H1 (cell line): ENCODE data around the gene DERL2. TPM values are rescaled to one million over a fixed set of nuclear protein-coding genes. Genes with fewer than 3 reads are reported as not detected.
A peak's percentile ranks its signal among the peaks of the same experiment; 100 is the strongest.

Experiments
- CTCF ChIA-PET: fragments of 300-600 bp; sonication (Branson Sonifier 250); formaldehyde crosslinking; loops from one replicate; lab custom pipeline; 2021; ENCODE audit not compliant: partially characterized antibody; lab: Charles Lee
- POLR2A ChIA-PET: fragments of 300-600 bp; sonication (Branson Sonifier 250); formaldehyde crosslinking; loops from one replicate; lab custom pipeline; 2021; ENCODE audit warnings: inconsistent platforms; ENCODE audit not compliant: partially characterized antibody; lab: Charles Lee
- DNase-seq, 2 experiments: peaks; one replicate each; pipeline versions ENCODE4 v3.0.0 to v3.0.0-alpha.2; 2010 to 2022; ENCODE audit warnings: low spot score in 2 of 2, low read depth in 1 of 2, mixed read lengths in 1 of 2
- FAIRE-seq: peaks from 2 replicates; lab custom pipeline; 2011; peaks lifted over from hg19 to GRCh38; lab: Jason Lieb, UNC
- H2AFZ ChIP-seq: 2 replicates; pipeline ENCODE4 v1.8.1; 2012; ENCODE audit warnings: low read length, inconsistent platforms
- H2AK5ac ChIP-seq: 2 replicates; pipeline ENCODE4 v1.6.1; 2013; ENCODE audit warnings: low read depth, low read length
- H2BK120ac ChIP-seq: replicated peaks from 2 replicates; pipeline ENCODE3; 2013; ENCODE audit warnings: low read depth, low read length, inconsistent platforms
- H2BK12ac ChIP-seq: 2 replicates; pipeline ENCODE4 v1.6.1; 2013; ENCODE audit warnings: low read depth, low read length
- H2BK15ac ChIP-seq: 2 replicates; pipeline ENCODE4 v1.6.1; 2013; ENCODE audit warnings: low read length
- H2BK20ac ChIP-seq: 2 replicates; pipeline ENCODE4 v1.6.1; 2013; ENCODE audit warnings: low read length
- H2BK5ac ChIP-seq: 2 replicates; pipeline ENCODE4 v1.6.1; 2013; ENCODE audit warnings: low read depth, low read length
- H3K14ac ChIP-seq: 2 replicates; pipeline ENCODE4 v1.6.1; 2013; ENCODE audit warnings: inconsistent platforms; ENCODE audit not compliant: insufficient read length
- H3K18ac ChIP-seq: 2 replicates; pipeline ENCODE4 v1.6.1; 2013; ENCODE audit warnings: low read length; ENCODE audit errors: extremely low read depth
- H3K23ac ChIP-seq: 2 replicates; pipeline ENCODE4 v1.6.1; 2013; ENCODE audit warnings: inconsistent platforms; ENCODE audit not compliant: insufficient read length
- H3K23me2 ChIP-seq: 2 replicates; pipeline ENCODE4 v1.6.1; 2013; ENCODE audit warnings: low read depth, low read length
- H3K27ac ChIP-seq: 2 replicates; pipeline ENCODE4 v1.6.1; 2011; ENCODE audit warnings: low read depth, low read length, inconsistent platforms
- H3K27me3 ChIP-seq, 4 experiments: replicated peaks in 1 of 4; 1 replicate in 1 of 4; 2 replicates in 3 of 4; pipeline versions ENCODE4 v1.6.1 to v1.8.1; 2011 to 2013; ENCODE audit warnings: low read length in 3 of 4, mild to moderate bottlenecking in 3 of 4, inconsistent platforms in 2 of 4, mixed read lengths in 2 of 4, moderate library complexity in 1 of 4; ENCODE audit not compliant: control insufficient read depth in 3 of 4, insufficient read depth in 3 of 4; ENCODE audit errors: extremely low read depth in 1 of 4
- H3K36me3 ChIP-seq, 4 experiments: 2 replicates each; pipeline versions ENCODE4 v1.6.1 to v1.8.1; 2011 to 2013; ENCODE audit warnings: mild to moderate bottlenecking in 4 of 4, low read length in 3 of 4, moderate library complexity in 2 of 4, control low read depth in 1 of 4, inconsistent platforms in 1 of 4; ENCODE audit not compliant: insufficient read depth in 4 of 4, control insufficient read depth in 2 of 4
- H3K4ac ChIP-seq: replicated peaks from 2 replicates; pipeline ENCODE3; 2013; ENCODE audit warnings: low read length, low read depth, mixed read lengths, inconsistent platforms; ENCODE audit not compliant: insufficient read length
- H3K4me1 ChIP-seq, 4 experiments: replicated peaks in 1 of 4; 1 replicate in 1 of 4; 2 replicates in 3 of 4; pipeline versions ENCODE4 v1.6.1 to v1.8.1; 2011 to 2013; ENCODE audit warnings: low read length in 3 of 4, inconsistent platforms in 2 of 4, mixed read lengths in 1 of 4; ENCODE audit not compliant: insufficient read depth in 4 of 4, control insufficient read depth in 3 of 4
- H3K4me2 ChIP-seq, 2 experiments: 2 replicates each; pipeline versions ENCODE4 v1.6.1 to v1.8.1; 2011 to 2013; ENCODE audit warnings: low read depth in 2 of 2, low read length in 2 of 2, control low read depth in 1 of 2, inconsistent platforms in 1 of 2, mild to moderate bottlenecking in 1 of 2; ENCODE audit not compliant: insufficient read depth in 1 of 2
- H3K4me3 ChIP-seq, 4 experiments: fragments of 200-600, 300-600 bp in 1 of 4; sonication (generic), shearing (Covaris generic), sonication (Bioruptor Twin) in 1 of 4; 2 replicates each; pipeline versions ENCODE4 v1.5.1 to v1.8.1; 2011 to 2016; ENCODE audit warnings: low read length in 4 of 4, low read depth in 3 of 4, control low read depth in 2 of 4, inconsistent platforms in 2 of 4, mild to moderate bottlenecking in 2 of 4, mixed read lengths in 1 of 4, moderate library complexity in 1 of 4; ENCODE audit not compliant: insufficient read depth in 2 of 4; ENCODE audit errors: extremely low read depth in 1 of 4
- H3K56ac ChIP-seq: replicated peaks from 2 replicates; pipeline ENCODE3; 2013; ENCODE audit warnings: low read depth, mild to moderate bottlenecking, mixed read lengths, low read length, inconsistent platforms; ENCODE audit not compliant: insufficient read length
- H3K79me1 ChIP-seq: 2 replicates; pipeline ENCODE4 v1.6.1; 2013; ENCODE audit warnings: low read depth, low read length, control low read depth
- H3K79me2 ChIP-seq, 2 experiments: 2 replicates each; pipeline versions ENCODE4 v1.6.1 to v1.8.1; 2012 to 2013; ENCODE audit warnings: low read length in 2 of 2, mild to moderate bottlenecking in 2 of 2, inconsistent platforms in 1 of 2; ENCODE audit not compliant: insufficient read depth in 2 of 2, control insufficient read depth in 1 of 2
- H3K9ac ChIP-seq, 4 experiments: replicated peaks in 1 of 4; 1 replicate in 1 of 4; 2 replicates in 3 of 4; pipeline versions ENCODE4 v1.6.1 to v1.8.1; 2011 to 2013; ENCODE audit warnings: low read depth in 3 of 4, low read length in 3 of 4, control low read depth in 2 of 4, mild to moderate bottlenecking in 2 of 4, moderate library complexity in 2 of 4, inconsistent platforms in 1 of 4; ENCODE audit errors: extremely low read depth in 1 of 4
- H3K9me3 ChIP-seq, 2 experiments: 2 replicates each; pipeline versions ENCODE4 v1.6.1 to v1.8.1; 2012 to 2013; ENCODE audit warnings: mild to moderate bottlenecking in 2 of 2, moderate library complexity in 2 of 2, control low read depth in 1 of 2, inconsistent platforms in 1 of 2, low read depth in 1 of 2, low read length in 1 of 2, mixed read lengths in 1 of 2; ENCODE audit not compliant: insufficient read depth in 2 of 2
- H4K20me1 ChIP-seq, 2 experiments: replicated peaks in 1 of 2; 2 replicates each; pipeline versions ENCODE3 to v1.8.1; 2011 to 2013; ENCODE audit warnings: inconsistent platforms in 2 of 2, low read length in 2 of 2, mild to moderate bottlenecking in 1 of 2; ENCODE audit not compliant: insufficient read depth in 2 of 2, control insufficient read depth in 1 of 2
- H4K5ac ChIP-seq: 2 replicates; pipeline ENCODE4 v1.6.1; 2013; ENCODE audit warnings: low read length, low read depth, mixed read lengths, inconsistent platforms; ENCODE audit not compliant: insufficient read length
- H4K8ac ChIP-seq: 2 replicates; pipeline ENCODE4 v1.8.0; 2013; ENCODE audit warnings: mild to moderate bottlenecking, moderate library complexity, low read length, inconsistent platforms; ENCODE audit not compliant: insufficient read depth; ENCODE audit errors: extremely low read depth
- H4K91ac ChIP-seq: replicated peaks from 2 replicates; pipeline ENCODE3; 2013; ENCODE audit warnings: low read length, mixed read lengths, inconsistent platforms; ENCODE audit not compliant: insufficient read length
- EP300 ChIP-seq, 2 experiments: IDR thresholded peaks; 1 replicate in 1 of 2; 2 replicates in 1 of 2; pipeline ENCODE4 v1.6.1; 2011 to 2012; ENCODE audit warnings: low read depth in 2 of 2, low read length in 2 of 2, mild to moderate bottlenecking in 2 of 2, borderline replicate concordance in 1 of 2, inconsistent platforms in 1 of 2, moderate library complexity in 1 of 2
- KDM5A ChIP-seq: fragments of 200-600 bp; IDR thresholded peaks from 2 replicates; pipeline ENCODE4 v1.7.1; 2012; ENCODE audit warnings: mild to moderate bottlenecking, low read length, inconsistent platforms, mixed read lengths
- POU5F1 ChIP-seq: IDR thresholded peaks from 2 replicates; pipeline ENCODE4 v1.6.1; 2011; ENCODE audit warnings: low read depth, mild to moderate bottlenecking, low read length, moderate library complexity
- RXRA ChIP-seq: IDR thresholded peaks from 2 replicates; pipeline ENCODE4 v1.6.1; 2011; ENCODE audit warnings: low read depth, mild to moderate bottlenecking, low read length, moderate library complexity; ENCODE audit not compliant: insufficient read depth
- SAP30 ChIP-seq: fragments of 300-600 bp; sonication (generic); IDR thresholded peaks from 2 replicates; pipeline ENCODE4 v1.7.1; 2012; ENCODE audit warnings: low read length, moderate library complexity, mild to moderate bottlenecking, inconsistent platforms; ENCODE audit not compliant: insufficient read depth, insufficient replicate concordance
- SIN3A ChIP-seq, 2 experiments: IDR thresholded peaks in 1 of 2; conservative IDR thresholded peaks in 1 of 2; 2 replicates each; pipeline ENCODE4 v1.6.1; 2011 to 2012; ENCODE audit warnings: low read length in 2 of 2, improper control_type of control experiment in 1 of 2, low read depth in 1 of 2, mild to moderate bottlenecking in 1 of 2
- TAF7 ChIP-seq: optimal IDR thresholded peaks from 2 replicates; pipeline ENCODE3; 2011; ENCODE audit warnings: low read depth, mild to moderate bottlenecking, inconsistent platforms, low read length, moderate library complexity, borderline replicate concordance
- TBP ChIP-seq: IDR thresholded peaks from 2 replicates; pipeline ENCODE4 v1.6.1; 2011; ENCODE audit warnings: low read depth, low read length, improper control_type of control experiment
- WGBS, 2 experiments: shearing (Covaris generic) in 1 of 2; methylation state at CpG; one replicate each; pipeline versions ENCODE4 v1.1.6 to v1.1.7; 2013 to 2015; ENCODE audit warnings: low lambda C conversion rate in 2 of 2, mixed read lengths in 2 of 2, inconsistent platforms in 1 of 2, low coverage in 1 of 2, missing lambda C conversion rate in 1 of 2; ENCODE audit not compliant: insufficient replicate concordance in 2 of 2, insufficient coverage in 1 of 2, insufficient read length in 1 of 2; ENCODE audit errors: extremely low coverage in 1 of 2, missing lambda C conversion rate in 1 of 2; 5-methylcytosine and 5-hydroxymethylcytosine counted together
- polyA plus RNA-seq, 7 experiments: library from polyadenylated mRNA; depleted of rRNA in 3 of 7; stranded (reverse) in 5 of 7; unstranded in 2 of 7; fragments of >200 nt in 5 of 7; fragments of 200-250 nt in 2 of 7; gene quantifications; 1 replicate in 5 of 7; 2 replicates in 1 of 7; 4 replicates in 1 of 7; pipeline versions ENCODE4 v1.2.1 to v1.2.3, GENCODE V29; 2011 to 2013; ENCODE audit warnings: missing spikeins in 2 of 7, mixed read lengths in 2 of 7
- total RNA-seq: library from RNA; stranded (reverse); fragmentation: NEBNext Ultra II Directional; extraction: Animal tissue kit (Norgen Biotek cat#: 25700); gene quantifications from 2 replicates; pipeline ENCODE4 v1.2.1, GENCODE V29; 2021
- TF ChIP-seq, protein P1 (sequence below): IDR thresholded peaks from 2 replicates; pipeline ENCODE4 v1.6.1; 2011; ENCODE audit warnings: low read length, improper control_type of control experiment

Gene DERL2
- total and polyA plus RNA-seq, 2 of the 8 experiments (the other 6 are each of a cell fraction or from before 2014, with no cell fraction given) = 55.3 to 58.4 TPM

- Histone ChIP-seq H3K56ac (no peak overlapping the region), H4K20me1 (peaks cover 0 to 2% of the 10 kb centered on the region in 2 experiments), H4K8ac (0 out of 2 replicates have a peak overlapping the region, but pooled peaks have one; percentile 16), H3K27me3 (peaks cover 7 to 39% (median 25%) of the 10 kb centered on the region in 4 experiments), H3K9ac (peak overlapping the region in 3 of 4 experiments; percentile 12 to 25 (median 19); a peak in 4 of 7 replicates), H2AK5ac (no peak overlapping the region), H3K23ac (no peak overlapping the region), H3K23me2 (peaks cover 17% of the 10 kb centered on the region; the same call in 1 of the 2 replicates), H2BK120ac (no peak overlapping the region), H3K4me3 (peak overlapping the region; percentile 54 to 66 (median 61)), H3K9me3 (no peaks in the 10 kb centered on the region), H3K36me3 (no peaks in the 10 kb centered on the region), H4K5ac (no peak overlapping the region), H4K91ac (no peak overlapping the region), H2AFZ (0 out of 2 replicates have a peak overlapping the region, but pooled peaks have one; percentile 15), H2BK12ac (no peak overlapping the region), H3K27ac (no peak overlapping the region), H3K79me2 (no peaks in the 10 kb centered on the region), H2BK15ac (no peak overlapping the region), H3K4me1 (peaks cover 0 to 8% (median 4%) of the 10 kb centered on the region in 4 experiments; a peak in 3 of 7 replicates), H2BK20ac (no peak overlapping the region), H3K4ac (no peak overlapping the region), H3K79me1 (no peaks in the 10 kb centered on the region), H3K4me2 (peak overlapping the region; percentile 86 to 98), H2BK5ac (no peak overlapping the region), H3K18ac (no peak overlapping the region), H3K14ac (no peak overlapping the region)
- POLR2A ChIA-PET = interaction anchor here (0.7 to 4.1 kb wide), 10 partner anchors 7 to 82 kb away, joined by 3 to 69 read pairs (median 3); partner anchors contain the start of genes DERL2, DHX33, MIS12 and NUP88
- WGBS, 2 experiments = 3% methylated on average over 47 of the region's 67 CpGs; no CpG with 5 or more reads in 1 of the 2 experiments
- CTCF ChIA-PET = interaction anchor here (0.9 to 1.3 kb wide), 5 partner anchors 15 to 70 kb away, joined by 3 to 5 read pairs (median 3); partner anchors contain the start of gene DERL2
- FAIRE-seq (no peak), DNase-seq (peak; percentile 95 to 98)
- TF ChIP-seq TBP (peak; percentile 94), SAP30 (no peak), KDM5A (no peak), RXRA (no peak), POU5F1 (no peak), SIN3A (conservative IDR thresholded peaks at IDR 0.05 in 1 of 2, IDR thresholded peaks at IDR 0.05 in 1 of 2; ENCODE audit: low read depth in 1 of 2, low read length in 2 of 2) (peak; percentile 49 to 72; a peak in 2 of 4 replicates), EP300 (IDR thresholded peaks at IDR 0.05; ENCODE audit: borderline replicate concordance in 1 of 2, low read depth in 2 of 2, low read length in 2 of 2) (no peak), TAF7 (peak; percentile 77)
- TF ChIP-seq, protein P1, sequence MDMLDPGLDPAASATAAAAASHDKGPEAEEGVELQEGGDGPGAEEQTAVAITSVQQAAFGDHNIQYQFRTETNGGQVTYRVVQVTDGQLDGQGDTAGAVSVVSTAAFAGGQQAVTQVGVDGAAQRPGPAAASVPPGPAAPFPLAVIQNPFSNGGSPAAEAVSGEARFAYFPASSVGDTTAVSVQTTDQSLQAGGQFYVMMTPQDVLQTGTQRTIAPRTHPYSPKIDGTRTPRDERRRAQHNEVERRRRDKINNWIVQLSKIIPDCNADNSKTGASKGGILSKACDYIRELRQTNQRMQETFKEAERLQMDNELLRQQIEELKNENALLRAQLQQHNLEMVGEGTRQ = no peak
Measured at GRCh38 chr17:5500589-5501391, 14.8 kb upstream of the DERL2 start.
